Measurements from ENCODE around the gene LRP1. TPM values are rescaled to one million over a fixed set of nuclear protein-coding genes. Genes with fewer than 3 reads are reported as not detected.

LRP1 gene
- total RNA-seq, 4 donors from 2014 or later: 185 to 292 (median 216) TPM

- H3K4me1 ChIP-seq: no peaks in the 10 kb centered on the region
- H3K27me3 ChIP-seq: no peaks in the 10 kb centered on the region
- 81% methylated on average over 9 of the region's 22 CpGs; no CpG with 5 or more reads in 1 of the 2 donors for WGBS, 2 donors (ENCODE audit: low coverage in 1 of 2)
- peaks cover 0 to 100% of the 10 kb centered on the region in 2 donors for H3K36me3 ChIP-seq
- H3K4me3 ChIP-seq: no peak overlapping the region
- no peaks in the 10 kb centered on the region for H3K9me3 ChIP-seq
- ATAC-seq: no peak
- TF ChIP-seq CTCF (IDR thresholded peaks at IDR 0.05) (no peak), EP300 (IDR thresholded peaks at IDR 0.05) (no peak), POLR2A (IDR thresholded peaks at IDR 0.05) (no peak), POLR2AphosphoS5 (IDR thresholded peaks at IDR 0.05) (no peak)
- H3K27ac ChIP-seq: no peak overlapping the region
Observed at GRCh38 chr12:57196956-57197355, 68.7 kb downstream of the LRP1 start.

DNA sequence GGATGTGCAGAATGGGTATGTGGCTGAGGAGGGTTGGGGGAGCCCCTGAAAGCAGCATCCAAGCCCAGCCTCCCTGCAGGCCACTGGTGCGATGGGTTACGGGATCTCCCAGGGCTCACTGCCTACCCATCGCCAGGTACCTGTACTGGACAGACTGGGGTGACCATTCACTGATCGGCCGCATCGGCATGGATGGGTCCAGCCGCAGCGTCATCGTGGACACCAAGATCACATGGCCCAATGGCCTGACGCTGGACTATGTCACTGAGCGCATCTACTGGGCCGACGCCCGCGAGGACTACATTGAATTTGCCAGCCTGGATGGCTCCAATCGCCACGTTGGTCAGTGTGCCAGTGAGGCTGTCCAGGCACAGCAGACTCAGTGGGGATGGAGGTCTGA is 70.0 kb downstream of the LRP1 start:
- no peak for ATAC-seq
- Histone ChIP-seq H3K9me3 (no peaks in the 10 kb centered on the region), H3K27ac (no peak overlapping the region), H3K36me3 (peaks cover 0 to 100% of the 10 kb centered on the region in 2 donors), H3K27me3 (no peaks in the 10 kb centered on the region), H3K4me1 (no peaks in the 10 kb centered on the region), H3K4me3 (no peak overlapping the region)
- WGBS, 2 donors (ENCODE audit: low coverage in 1 of 2): 92% methylated on average over 5 of the region's 17 CpGs; no CpG with 5 or more reads in 1 of the 2 donors
- TF ChIP-seq EP300 (IDR thresholded peaks at IDR 0.05) (no peak), CTCF (IDR thresholded peaks at IDR 0.05) (no peak), POLR2A (IDR thresholded peaks at IDR 0.05) (no peak), POLR2AphosphoS5 (IDR thresholded peaks at IDR 0.05) (no peak)

GRCh38 chr12:57199191-57199590 is 70.9 kb downstream of the LRP1 start:
- Histone ChIP-seq H3K36me3 (peaks cover 0 to 100% of the 10 kb centered on the region in 2 donors), H3K4me1 (no peaks in the 10 kb centered on the region), H3K27me3 (no peaks in the 10 kb centered on the region), H3K27ac (no peak overlapping the region), H3K9me3 (no peaks in the 10 kb centered on the region), H3K4me3 (no peak overlapping the region)
- ATAC-seq: no peak
- no CpG with 5 or more reads among the region's 15 CpGs for WGBS, 2 donors (ENCODE audit: low coverage in 1 of 2)
- TF ChIP-seq EP300 (IDR thresholded peaks at IDR 0.05) (no peak), CTCF (IDR thresholded peaks at IDR 0.05) (no peak), POLR2A (IDR thresholded peaks at IDR 0.05) (no peak), POLR2AphosphoS5 (IDR thresholded peaks at IDR 0.05) (no peak)

DNA sequence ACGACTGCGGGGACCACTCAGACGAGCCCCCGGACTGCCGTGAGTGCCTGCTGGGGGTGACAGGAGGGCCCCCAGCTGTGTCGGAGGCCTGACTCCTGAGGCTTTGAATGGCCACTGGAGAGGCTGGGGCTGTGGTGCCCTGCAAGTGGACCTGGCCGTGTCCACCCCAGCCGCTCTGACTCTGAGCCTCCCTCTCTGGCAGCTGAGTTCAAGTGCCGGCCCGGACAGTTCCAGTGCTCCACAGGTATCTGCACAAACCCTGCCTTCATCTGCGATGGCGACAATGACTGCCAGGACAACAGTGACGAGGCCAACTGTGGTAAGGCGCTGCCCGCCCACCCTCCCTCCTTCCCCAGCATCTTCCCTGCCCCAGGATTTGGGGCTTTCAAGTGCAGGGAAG is 72.2 kb downstream of the LRP1 start:
- 100% methylated on average over 1 of the region's 15 CpGs; no CpG with 5 or more reads in 1 of the 2 donors for WGBS, 2 donors (ENCODE audit: low coverage in 1 of 2)
- ATAC-seq: no peak
- Histone ChIP-seq H3K9me3 (no peaks in the 10 kb centered on the region), H3K27me3 (no peaks in the 10 kb centered on the region), H3K27ac (no peak overlapping the region), H3K4me1 (no peaks in the 10 kb centered on the region), H3K4me3 (no peak overlapping the region), H3K36me3 (peaks cover 0 to 100% of the 10 kb centered on the region in 2 donors)
- TF ChIP-seq POLR2AphosphoS5 (IDR thresholded peaks at IDR 0.05) (no peak), POLR2A (IDR thresholded peaks at IDR 0.05) (no peak), EP300 (IDR thresholded peaks at IDR 0.05) (no peak), CTCF (IDR thresholded peaks at IDR 0.05) (no peak)

GRCh38 chr12:57201219-57201618 is 72.9 kb downstream of the LRP1 start:
- H3K27ac ChIP-seq: no peak overlapping the region
- no peak overlapping the region for H3K4me3 ChIP-seq
- TF ChIP-seq CTCF (IDR thresholded peaks at IDR 0.05) (no peak), EP300 (IDR thresholded peaks at IDR 0.05) (no peak), POLR2AphosphoS5 (IDR thresholded peaks at IDR 0.05) (no peak), POLR2A (IDR thresholded peaks at IDR 0.05) (no peak)
- H3K36me3 ChIP-seq: peaks cover 0 to 100% of the 10 kb centered on the region in 2 donors
- WGBS, 2 donors (ENCODE audit: low coverage in 1 of 2): 72 to 74% methylated on average over 4 to 8 of the region's 8 CpGs
- H3K27me3 ChIP-seq: no peaks in the 10 kb centered on the region
- ATAC-seq: no peak
- H3K9me3 ChIP-seq: no peaks in the 10 kb centered on the region
- H3K4me1 ChIP-seq: no peaks in the 10 kb centered on the region

Measured in gastroesophageal sphincter (tissue), 4 donors.